IPS-15b (cell line): ENCODE results near the gene FCRL6.

Source experiments
- H3K27me3 ChIP-seq: one replicate; pipeline ENCODE4 v1.6.1; 2013; ENCODE audit warnings: low read length; ENCODE audit not compliant: control insufficient read depth, insufficient read depth
- H3K36me3 ChIP-seq: one replicate; pipeline ENCODE4 v1.6.1; 2013; ENCODE audit warnings: low read length; ENCODE audit not compliant: control insufficient read depth, insufficient read depth
- H3K4me1 ChIP-seq: one replicate; pipeline ENCODE4 v1.6.1; 2013; ENCODE audit warnings: mild to moderate bottlenecking, low read length; ENCODE audit not compliant: control insufficient read depth, insufficient read depth
- H3K4me3 ChIP-seq: one replicate; pipeline ENCODE4 v1.5.1; 2013; ENCODE audit warnings: low read depth, low read length
- H3K9ac ChIP-seq: one replicate; pipeline ENCODE4 v1.6.1; 2013; ENCODE audit warnings: low read depth, mild to moderate bottlenecking, low read length
- H3K9me3 ChIP-seq: one replicate; pipeline ENCODE4 v1.6.1; 2013; ENCODE audit warnings: mild to moderate bottlenecking, low read length; ENCODE audit not compliant: control insufficient read depth, insufficient read depth

FCRL6 gene

GRCh38 chr1:159800177-159800930 lies 1.8 kb upstream of the FCRL6 start:
- Histone ChIP-seq H3K4me1 (no peaks in the 10 kb centered on the region), H3K9me3 (no peaks in the 10 kb centered on the region), H3K36me3 (no peaks in the 10 kb centered on the region), H3K4me3 (no peak overlapping the region), H3K9ac (no peak overlapping the region), H3K27me3 (peaks cover 7% of the 10 kb centered on the region)

DNA sequence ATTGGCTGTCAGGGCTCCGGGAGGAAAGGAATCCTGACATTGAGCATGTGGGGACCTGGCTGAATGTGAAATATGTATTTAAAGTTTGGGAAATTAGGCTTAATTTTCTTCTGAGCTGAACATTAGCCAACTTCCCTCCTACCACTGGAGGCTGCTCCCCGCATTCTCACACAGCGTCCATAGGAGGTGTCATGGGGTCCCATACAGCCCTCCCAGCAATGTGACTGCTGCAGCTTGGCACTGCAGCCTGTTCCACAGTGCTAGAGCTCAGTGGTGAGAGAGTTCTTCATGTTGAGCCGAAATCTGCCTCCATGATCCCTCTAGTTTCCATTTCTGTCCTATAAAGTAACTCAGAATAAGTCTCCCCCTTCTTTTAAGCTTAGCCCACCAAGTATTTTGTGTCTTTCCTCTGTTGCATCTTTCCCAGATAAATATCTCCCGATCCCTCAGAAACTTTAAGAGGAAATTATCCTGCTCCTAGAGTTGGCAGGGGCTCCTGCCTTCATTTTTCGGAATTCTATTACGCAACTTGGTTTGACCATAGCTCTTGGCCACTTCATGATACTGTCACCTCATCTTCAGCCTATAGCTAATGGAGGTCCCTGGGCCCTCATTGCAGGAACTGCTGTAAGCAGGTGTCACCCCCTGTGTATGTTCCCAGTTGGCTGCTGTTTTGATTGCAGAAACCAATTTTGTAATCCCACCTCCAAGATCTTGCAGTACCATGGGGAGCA lies 2.0 kb downstream of the FCRL6 start:
- Histone ChIP-seq H3K4me1 (no peaks in the 10 kb centered on the region), H3K9me3 (no peaks in the 10 kb centered on the region), H3K4me3 (no peak overlapping the region), H3K9ac (no peak overlapping the region), H3K27me3 (no peaks in the 10 kb centered on the region), H3K36me3 (no peaks in the 10 kb centered on the region)

DNA sequence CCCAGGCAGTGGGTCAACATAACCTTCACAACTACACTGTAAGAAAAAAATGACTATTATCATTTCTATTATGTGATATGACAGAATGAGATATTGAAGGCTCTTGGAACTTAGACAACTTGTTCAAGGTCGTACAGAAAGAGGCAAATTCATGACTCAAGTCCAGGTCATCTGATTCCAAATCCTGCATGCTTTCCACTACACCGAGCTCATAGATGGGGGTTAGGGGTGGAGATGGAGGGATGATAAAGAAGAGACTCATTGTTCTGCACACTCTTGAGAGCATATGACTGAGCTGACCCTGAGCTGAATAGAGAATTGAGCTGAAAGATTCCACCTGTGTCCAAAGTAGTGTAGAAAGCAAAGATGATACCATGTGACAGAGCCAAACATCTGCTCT lies 2.8 kb downstream of the FCRL6 start:
- Histone ChIP-seq H3K9ac (no peak overlapping the region), H3K9me3 (no peaks in the 10 kb centered on the region), H3K4me3 (no peak overlapping the region), H3K4me1 (no peaks in the 10 kb centered on the region), H3K36me3 (no peaks in the 10 kb centered on the region), H3K27me3 (no peaks in the 10 kb centered on the region)

DNA sequence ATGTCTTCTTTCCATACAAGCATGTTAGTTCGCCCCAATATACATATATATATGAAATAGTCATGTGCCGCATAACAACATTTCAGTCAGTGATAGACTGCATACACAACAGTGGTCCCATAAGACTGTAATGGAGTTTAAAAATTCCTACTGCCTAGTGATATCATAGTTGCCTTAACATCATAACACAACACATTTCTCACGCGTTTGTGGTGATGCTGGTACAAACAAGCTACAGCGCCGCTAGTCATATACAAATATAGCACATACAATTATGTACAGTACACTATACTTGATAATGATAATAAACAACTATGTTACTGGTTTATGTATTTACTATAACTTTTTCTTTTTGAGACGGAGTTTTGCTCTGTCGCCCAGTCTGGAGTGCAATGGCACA lies 13.8 kb downstream of the FCRL6 start:
- no peaks in the 10 kb centered on the region for H3K4me1 ChIP-seq
- no peak overlapping the region for H3K9ac ChIP-seq
- no peaks in the 10 kb centered on the region for H3K36me3 ChIP-seq
- H3K27me3 ChIP-seq = peaks cover 6% of the 10 kb centered on the region
- H3K4me3 ChIP-seq = no peak overlapping the region
- H3K9me3 ChIP-seq = no peaks in the 10 kb centered on the region

DNA sequence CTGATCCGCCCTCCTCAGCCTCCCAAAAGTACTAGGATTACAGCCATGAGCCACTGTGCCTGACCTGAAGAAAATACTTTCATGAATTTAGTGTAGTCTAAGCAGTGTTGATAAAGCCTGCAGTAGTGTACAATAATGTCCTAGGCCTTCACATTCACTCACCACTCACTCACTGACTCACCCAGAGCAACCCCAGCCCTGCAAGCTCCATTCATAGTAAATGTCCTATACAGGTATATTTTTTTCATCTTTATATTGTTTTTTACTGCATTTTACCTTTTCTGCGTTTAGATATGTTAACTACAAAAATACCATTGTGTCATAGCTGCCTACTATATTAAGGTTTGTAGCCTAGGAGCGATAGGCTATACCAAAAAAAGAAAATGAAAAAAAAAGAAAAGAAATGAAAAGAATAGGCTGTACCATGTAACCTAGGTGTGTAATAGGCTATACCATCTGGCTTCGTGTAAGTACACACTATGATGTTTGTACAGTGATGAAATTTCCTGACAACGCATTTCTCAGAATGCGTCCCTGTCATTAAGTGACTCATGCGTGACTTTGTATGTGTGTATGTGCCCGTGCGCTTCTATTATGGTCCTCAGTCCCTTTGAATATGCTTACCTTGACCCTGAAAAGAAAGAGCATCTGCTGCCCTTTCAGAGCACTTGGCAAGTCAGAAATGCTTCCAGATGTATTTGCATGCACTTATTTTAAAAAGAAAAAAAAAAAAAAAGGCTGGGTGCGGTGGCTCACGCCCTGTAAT lies 15.3 kb downstream of the FCRL6 start:
- Histone ChIP-seq H3K36me3 (no peaks in the 10 kb centered on the region), H3K9me3 (no peaks in the 10 kb centered on the region), H3K27me3 (peaks cover 3% of the 10 kb centered on the region), H3K4me3 (no peak overlapping the region), H3K4me1 (no peaks in the 10 kb centered on the region), H3K9ac (no peak overlapping the region)

DNA sequence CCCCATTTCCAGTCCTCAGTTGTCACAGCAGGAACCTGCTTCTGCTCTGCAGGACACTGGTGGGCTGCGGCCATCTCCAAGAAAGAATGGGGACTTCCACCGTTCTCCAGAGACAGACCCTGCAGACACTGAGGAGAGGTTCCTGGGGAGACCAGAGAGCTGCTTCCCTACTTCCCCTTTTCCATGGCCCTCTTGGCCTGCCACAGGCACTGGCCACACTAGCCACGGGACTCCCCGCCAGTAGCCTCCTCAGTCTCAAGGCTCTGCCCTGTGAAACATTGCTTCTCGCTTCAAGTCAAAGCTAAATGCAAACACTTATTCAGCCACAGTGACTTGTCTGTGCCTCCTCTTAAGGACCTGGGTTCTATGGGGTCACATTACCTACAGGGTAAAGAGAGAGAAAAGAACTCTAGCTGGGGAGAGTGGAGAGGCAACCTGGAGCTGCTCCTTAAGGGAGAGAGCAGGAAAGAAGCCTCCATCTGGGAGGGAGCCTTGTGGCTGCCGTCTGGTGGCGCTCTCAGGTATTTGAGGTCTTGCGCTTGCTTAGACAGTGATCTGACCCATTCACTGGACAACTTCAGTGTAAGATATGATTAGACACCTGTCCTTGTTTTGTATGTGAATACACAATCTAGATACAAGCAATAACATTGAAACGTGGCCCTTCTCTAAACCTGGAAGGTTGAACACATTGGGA lies 19.2 kb downstream of the FCRL6 start:
- H3K9ac ChIP-seq = no peak overlapping the region
- H3K27me3 ChIP-seq = peaks cover 7% of the 10 kb centered on the region
- no peaks in the 10 kb centered on the region for H3K4me1 ChIP-seq
- H3K4me3 ChIP-seq = no peak overlapping the region
- no peaks in the 10 kb centered on the region for H3K36me3 ChIP-seq
- H3K9me3 ChIP-seq = no peaks in the 10 kb centered on the region

DNA sequence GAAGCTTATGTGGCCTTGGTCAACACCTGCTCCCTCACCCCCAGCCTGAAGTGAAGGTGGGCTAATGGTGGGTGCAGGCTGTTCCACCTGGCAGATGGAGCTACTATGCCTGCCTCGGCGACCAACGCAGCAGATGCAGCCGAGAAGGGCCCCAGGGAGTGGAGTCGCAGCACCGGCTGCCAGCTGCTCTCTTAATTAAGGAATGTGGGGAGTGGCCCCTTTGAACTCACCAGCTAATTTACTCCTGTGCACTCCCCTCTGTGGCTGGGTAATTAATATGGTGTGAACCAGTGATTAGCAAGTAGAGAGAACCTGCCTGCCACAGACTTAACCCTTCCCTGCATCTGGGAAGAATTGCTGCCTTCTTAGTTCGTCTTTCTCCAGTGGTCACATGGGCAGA lies 21.2 kb downstream of the FCRL6 start:
- no peaks in the 10 kb centered on the region for H3K4me1 ChIP-seq
- H3K9me3 ChIP-seq = no peaks in the 10 kb centered on the region
- H3K36me3 ChIP-seq = no peaks in the 10 kb centered on the region
- H3K4me3 ChIP-seq = no peak overlapping the region
- H3K9ac ChIP-seq = no peak overlapping the region
- peaks cover 7% of the 10 kb centered on the region for H3K27me3 ChIP-seq

- Histone ChIP-seq H3K4me3 (no peak overlapping the region), H3K36me3 (no peaks in the 10 kb centered on the region), H3K9ac (no peak overlapping the region), H3K4me1 (no peaks in the 10 kb centered on the region), H3K27me3 (peaks cover 7% of the 10 kb centered on the region), H3K9me3 (no peaks in the 10 kb centered on the region)
Measured at GRCh38 chr1:159825564-159825963, 23.4 kb downstream of the FCRL6 start.

GRCh38 chr1:159826441-159827101 lies 24.4 kb downstream of the FCRL6 start, which contains the start of gene SLAMF8:
Gene SLAMF8 (plus strand): TSS chr1:159826873. CDS start chr1:159826899, 26 bp downstream.
- H3K27me3 ChIP-seq = peaks cover 7% of the 10 kb centered on the region
- no peaks in the 10 kb centered on the region for H3K36me3 ChIP-seq
- no peak within 1 kb of the TSS for H3K4me3 ChIP-seq
- H3K4me1 ChIP-seq = no peaks in the 10 kb centered on the region
- H3K9ac ChIP-seq = no peak within 1 kb of the TSS
- no peaks in the 10 kb centered on the region for H3K9me3 ChIP-seq

DNA sequence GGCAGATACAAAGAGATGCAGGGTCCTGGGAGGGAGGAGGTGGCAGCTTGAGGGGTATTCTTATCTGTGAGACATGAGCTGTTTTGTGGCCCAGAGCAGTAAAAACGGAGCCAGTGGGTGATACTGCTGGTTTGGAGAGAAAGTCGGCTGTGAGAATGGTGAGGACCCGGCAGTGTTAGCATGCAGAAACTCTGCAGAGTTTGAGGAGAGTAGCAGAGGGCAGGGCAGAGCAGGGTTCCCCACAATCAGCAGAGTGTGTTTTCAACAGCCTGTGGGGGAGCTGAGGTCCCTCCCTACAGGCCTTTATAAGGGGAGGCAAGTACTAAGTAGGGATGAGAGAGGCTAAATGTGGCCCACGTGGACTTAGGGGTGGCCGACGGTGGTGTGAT lies 24.9 kb downstream of the FCRL6 start:
- no peaks in the 10 kb centered on the region for H3K36me3 ChIP-seq
- H3K27me3 ChIP-seq = peaks cover 7% of the 10 kb centered on the region
- no peak overlapping the region for H3K4me3 ChIP-seq
- H3K9ac ChIP-seq = no peak overlapping the region
- H3K9me3 ChIP-seq = no peaks in the 10 kb centered on the region
- no peaks in the 10 kb centered on the region for H3K4me1 ChIP-seq

- H3K4me3 ChIP-seq = no peak overlapping the region
- no peaks in the 10 kb centered on the region for H3K4me1 ChIP-seq
- H3K36me3 ChIP-seq = no peaks in the 10 kb centered on the region
- peaks cover 4% of the 10 kb centered on the region for H3K27me3 ChIP-seq
- H3K9ac ChIP-seq = no peak overlapping the region
- no peaks in the 10 kb centered on the region for H3K9me3 ChIP-seq
Measured at GRCh38 chr1:159827549-159827948, 25.4 kb downstream of the FCRL6 start.
